IMR-90 (cell line): Measurements from ENCODE around the gene ATXN3L. TPM values are rescaled to one million over a fixed set of nuclear protein-coding genes. Genes with fewer than 3 reads are reported as not detected.
"Not testable (repeated sequence)": the region's sequence is repeated elsewhere in the genome, so short reads cannot be mapped to it uniquely, and the experiment has no call there.

ENCODE experiments used
- ATAC-seq: fragments of 200-7000 bp; cut with Tn5 transposase; 2 replicates; pipeline ENCODE4 v1.9.1; 2020; ENCODE audit warnings: low read depth, mild to moderate bottlenecking, moderate library complexity
- BruUV-seq: library from RNA; stranded (reverse); fragments of 400-500 nt; replicated peaks from 2 replicates; lab custom pipeline; 2021; lab: Mats Ljungman, UMichigan
- CTCF ChIA-PET: fragments of 300-600 bp; formaldehyde crosslinking; extraction: SDS; loops from one replicate; lab custom pipeline; 2021; ENCODE audit warnings: antibody characterized with exemption; lab: Yijun Ruan, JAX
- POLR2A ChIA-PET: fragments of 300-600 bp; sonication (Branson Sonifier 250); formaldehyde crosslinking; loops from one replicate; lab custom pipeline; 2022; ENCODE audit warnings: antibody characterized with exemption; ENCODE audit not compliant: unreplicated experiment; lab: Charles Lee
- DNase-seq: peaks from one replicate; pipeline ENCODE4 v3.0.0; 2013
- H2AFZ ChIP-seq: replicated peaks from 2 replicates; pipeline ENCODE3; 2013; ENCODE audit warnings: low read length, mild to moderate bottlenecking; ENCODE audit not compliant: poor library complexity
- H2AK5ac ChIP-seq: 2 replicates; pipeline ENCODE4 v1.6.1; 2013; ENCODE audit warnings: low read depth, low read length, inconsistent platforms
- H2AK9ac ChIP-seq: replicated peaks from 2 replicates; pipeline ENCODE3; 2013; ENCODE audit warnings: mild to moderate bottlenecking, low read depth, low read length, moderate library complexity; ENCODE audit not compliant: poor library complexity
- H2BK120ac ChIP-seq: 2 replicates; pipeline ENCODE4 v1.6.1; 2013; ENCODE audit warnings: low read depth, low read length, inconsistent platforms
- H2BK15ac ChIP-seq: 3 replicates; pipeline ENCODE4 v1.6.1; 2013; ENCODE audit warnings: low read depth, low read length, inconsistent platforms
- H2BK20ac ChIP-seq: 2 replicates; pipeline ENCODE4 v1.6.1; 2013; ENCODE audit warnings: low read depth, mild to moderate bottlenecking, inconsistent platforms, low read length, moderate library complexity
- H2BK5ac ChIP-seq: 2 replicates; pipeline ENCODE4 v1.6.1; 2013; ENCODE audit warnings: mild to moderate bottlenecking, low read depth, low read length, inconsistent platforms; ENCODE audit not compliant: poor library complexity, severe bottlenecking
- H3K14ac ChIP-seq: replicated peaks from 2 replicates; pipeline ENCODE4 v1.6.1; 2013; ENCODE audit warnings: low read depth, low read length, inconsistent platforms
- H3K18ac ChIP-seq: 2 replicates; pipeline ENCODE4 v1.6.1; 2013; ENCODE audit warnings: low read depth, low read length, control low read depth
- H3K23ac ChIP-seq: 2 replicates; pipeline ENCODE4 v1.6.1; 2013; ENCODE audit warnings: low read depth, low read length, inconsistent platforms
- H3K27ac ChIP-seq: 2 replicates; pipeline ENCODE4 v1.5.1; 2013; ENCODE audit warnings: mild to moderate bottlenecking, control low read depth, low read length; ENCODE audit not compliant: insufficient read depth
- H3K27me3 ChIP-seq: 2 replicates; pipeline ENCODE4 v1.6.1; 2013; ENCODE audit warnings: low read length; ENCODE audit not compliant: control insufficient read depth, insufficient read depth
- H3K36me3 ChIP-seq: 2 replicates; pipeline ENCODE4 v1.6.1; 2013; ENCODE audit warnings: low read length, mixed read lengths; ENCODE audit not compliant: control insufficient read depth, insufficient read depth
- H3K4ac ChIP-seq: 2 replicates; pipeline ENCODE4 v1.6.1; 2013; ENCODE audit warnings: low read depth, low read length, inconsistent platforms
- H3K4me1 ChIP-seq: 2 replicates; pipeline ENCODE4 v1.6.1; 2013; ENCODE audit warnings: low read length, mixed read lengths; ENCODE audit not compliant: control insufficient read depth, insufficient read depth
- H3K4me2 ChIP-seq: 2 replicates; pipeline ENCODE4 v1.6.1; 2013; ENCODE audit warnings: low read depth, mild to moderate bottlenecking, control low read depth, low read length, moderate library complexity
- H3K4me3 ChIP-seq: 2 replicates; pipeline ENCODE4 v1.5.1; 2013; ENCODE audit warnings: low read depth, mild to moderate bottlenecking, control low read depth, low read length, moderate library complexity; ENCODE audit not compliant: insufficient read depth
- H3K56ac ChIP-seq: 2 replicates; pipeline ENCODE4 v1.6.1; 2013; ENCODE audit warnings: low read length, inconsistent platforms; ENCODE audit not compliant: insufficient read depth; ENCODE audit errors: extremely low read depth
- H3K79me1 ChIP-seq, 2 experiments: 2 replicates each; pipeline ENCODE4 v1.6.1; 2013; ENCODE audit warnings: low read length in 2 of 2, inconsistent platforms in 1 of 2, low read depth in 1 of 2
- H3K9ac ChIP-seq: 2 replicates; pipeline ENCODE4 v1.6.1; 2013; ENCODE audit warnings: low read depth, low read length, control low read depth
- H3K9me1 ChIP-seq: 2 replicates; pipeline ENCODE4 v1.6.1; 2013; ENCODE audit warnings: low read length, inconsistent platforms; ENCODE audit not compliant: insufficient read depth
- H3K9me3 ChIP-seq: 2 replicates; pipeline ENCODE4 v1.6.1; 2013; ENCODE audit warnings: low read length; ENCODE audit not compliant: control insufficient read depth, insufficient read depth
- H4K20me1 ChIP-seq: 2 replicates; pipeline ENCODE4 v1.6.1; 2013; ENCODE audit warnings: low read length, inconsistent platforms; ENCODE audit not compliant: insufficient read depth
- H4K5ac ChIP-seq: 2 replicates; pipeline ENCODE4 v1.6.1; 2013; ENCODE audit warnings: mild to moderate bottlenecking, low read depth, low read length, control low read depth
- H4K8ac ChIP-seq, 2 experiments: 2 replicates each; pipeline ENCODE4 v1.6.1; 2013; ENCODE audit warnings: low read depth in 2 of 2, low read length in 2 of 2, control low read depth in 1 of 2, inconsistent platforms in 1 of 2
- H4K91ac ChIP-seq: 2 replicates; pipeline ENCODE4 v1.6.1; 2013; ENCODE audit warnings: low read depth, low read length, inconsistent platforms; ENCODE audit not compliant: insufficient read depth
- WGBS, 2 experiments: methylation state at CpG; one replicate each; pipeline versions ENCODE4 v1.1.5 to v1.1.7; 2013; ENCODE audit warnings: missing lambda C conversion rate in 2 of 2; ENCODE audit not compliant: insufficient read length in 1 of 2; ENCODE audit errors: extremely low coverage in 2 of 2; 5-methylcytosine and 5-hydroxymethylcytosine counted together
- dilution Hi-C: fragments of 300-500 bp; cut with HindIII; formaldehyde crosslinking; loops from one replicate; pipeline ENCODE4 v1.14.3; 2018; ENCODE audit warnings: low sequenced_read_pairs; ENCODE audit not compliant: unreplicated experiment
- in situ Hi-C: fragments of 300-500 bp; cut with MboI; formaldehyde crosslinking; loops from 3 replicates; pipeline ENCODE4 v1.14.3; 2019; ENCODE audit warnings: low sequenced_read_pairs, inconsistent platforms, mixed read lengths
- intact Hi-C: fragments of 100-400 bp; cut with micrococcal nuclease; formaldehyde crosslinking; loops from 2 replicates; pipeline ENCODE4 v1.10.0; 2022
- polyA plus RNA-seq, 3 experiments: library from polyadenylated mRNA; depleted of rRNA; stranded (reverse); fragments of >200 nt; gene quantifications; 2 replicates each; pipeline ENCODE4 v1.2.3, GENCODE V29; 2012; ENCODE audit warnings: low replicate concordance in 1 of 3
- total RNA-seq: library from RNA; depleted of rRNA; stranded (reverse); fragments of >200 nt; gene quantifications from 2 replicates; pipeline ENCODE4 v1.2.3, GENCODE V29; 2012

Gene ATXN3L
- total and polyA plus RNA-seq, 2 of the 4 experiments (the other 2 are of a cell fraction), result not detected

- H2BK120ac ChIP-seq, POLR2A ChIA-PET, DNase-seq, H3K9me1 ChIP-seq, H2AK9ac ChIP-seq, H2AK5ac ChIP-seq, dilution Hi-C loops, H2AFZ ChIP-seq, H3K56ac ChIP-seq, H4K8ac ChIP-seq, CTCF ChIA-PET, intact Hi-C loops, H2BK15ac ChIP-seq, H3K14ac ChIP-seq, in situ Hi-C loops, H3K18ac ChIP-seq, ATAC-seq, H4K91ac ChIP-seq, H2BK20ac ChIP-seq, BruUV-seq, H3K9me3 ChIP-seq, H3K4me1 ChIP-seq, H3K4me3 ChIP-seq, H3K36me3 ChIP-seq, H3K79me1 ChIP-seq, H3K23ac ChIP-seq, H4K20me1 ChIP-seq, H3K27ac ChIP-seq, H3K9ac ChIP-seq, H4K5ac ChIP-seq, H2BK5ac ChIP-seq, H3K4ac ChIP-seq, H3K27me3 ChIP-seq, H3K4me2 ChIP-seq: not testable (repeated sequence)
- WGBS, 2 experiments, result no CpG with 5 or more reads among the region's 2 CpGs
These were observed 16.6 kb downstream of the ATXN3L start for GRCh38 chrX:13303248-13303647.
